ENCODE measurements around the gene ATAT1. TPM values are rescaled to one million over a fixed set of nuclear protein-coding genes. Genes with fewer than 3 reads are reported as not detected.
"Not testable (repeated sequence)": the region's sequence is repeated elsewhere in the genome, so short reads cannot be mapped to it uniquely, and the experiment has no call there.

Gene ATAT1
- total RNA-seq, 2 donors from 2014 or later, result 11.5 to 15.9 TPM

GRCh38 chr6:30654798-30655742 is 28.4 kb downstream of the ATAT1 start:
- Histone ChIP-seq H3K27me3 (no peaks in the 10 kb centered on the region), H3K4me1 (no peaks in the 10 kb centered on the region), H3K4me3 (no peak overlapping the region), H3K36me3 (peaks cover 16% of the 10 kb centered on the region), H3K9ac (ENCODE audit: low read depth in 2 of 2, low read length in 2 of 2) (no peak overlapping the region), H3K27ac (no peak overlapping the region), H3K9me3 (no peaks in the 10 kb centered on the region)
- DNase-seq, result no peak
- TF ChIP-seq CTCF (IDR thresholded peaks at IDR 0.05), result no peak
- intact Hi-C loops (cut with DNase I), result no loop called here

GRCh38 chr6:30655743-30656094 is 29.0 kb downstream of the ATAT1 start:
- H3K4me1 ChIP-seq, result no peaks in the 10 kb centered on the region
- H3K9me3 ChIP-seq, result no peaks in the 10 kb centered on the region
- peaks cover 16% of the 10 kb centered on the region for H3K36me3 ChIP-seq
- H3K9ac ChIP-seq (ENCODE audit: low read depth in 2 of 2, low read length in 2 of 2), result no peak overlapping the region
- no peak overlapping the region for H3K4me3 ChIP-seq
- TF ChIP-seq CTCF (IDR thresholded peaks at IDR 0.05), result no peak
- no peak for DNase-seq
- H3K27ac ChIP-seq, result no peak overlapping the region
- intact Hi-C loops (cut with DNase I), result no loop called here
- H3K27me3 ChIP-seq, result no peaks in the 10 kb centered on the region

- Histone ChIP-seq H3K36me3 (peaks cover 19% of the 10 kb centered on the region), H3K4me3 (no peak overlapping the region), H3K27ac (no peak overlapping the region), H3K9me3 (no peaks in the 10 kb centered on the region), H3K9ac (ENCODE audit: low read depth in 2 of 2, low read length in 2 of 2) (no peak overlapping the region), H3K4me1 (no peaks in the 10 kb centered on the region), H3K27me3 (no peaks in the 10 kb centered on the region)
- intact Hi-C loops (cut with DNase I), result no loop called here
- no peak for TF ChIP-seq CTCF (IDR thresholded peaks at IDR 0.05)
- no peak for DNase-seq
Observed at GRCh38 chr6:30656513-30656912, 29.8 kb downstream of the ATAT1 start.

- Histone ChIP-seq H3K36me3 (peaks cover 24% of the 10 kb centered on the region), H3K4me3 (no peak overlapping the region), H3K27me3 (no peaks in the 10 kb centered on the region), H3K9me3 (no peaks in the 10 kb centered on the region), H3K27ac (no peak overlapping the region), H3K9ac (ENCODE audit: low read depth in 2 of 2, low read length in 2 of 2) (no peak overlapping the region), H3K4me1 (no peaks in the 10 kb centered on the region)
- no peak for TF ChIP-seq CTCF (IDR thresholded peaks at IDR 0.05)
- intact Hi-C loops (cut with DNase I), result no loop called here
- no peak for DNase-seq
Observed at GRCh38 chr6:30657454-30657853, 30.8 kb downstream of the ATAT1 start.

DNA sequence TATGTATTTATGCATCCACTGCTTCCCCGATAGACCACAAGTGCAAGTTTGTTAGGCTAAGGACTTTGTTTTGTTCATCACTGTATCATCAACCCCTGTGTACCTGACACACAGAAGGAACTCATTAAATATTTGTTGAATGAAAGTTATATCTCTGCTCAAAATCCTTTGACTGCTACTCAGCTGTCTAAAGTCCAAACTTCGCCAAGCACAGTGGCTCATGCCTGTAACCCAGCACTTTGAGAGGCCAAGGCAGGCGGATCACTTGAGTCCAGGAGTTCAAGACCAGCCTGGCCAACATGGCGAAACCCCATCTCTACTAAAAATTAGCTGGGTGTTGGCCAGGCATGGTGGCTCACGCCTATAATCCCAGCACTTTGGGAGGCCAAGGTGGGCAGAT is 31.2 kb downstream of the ATAT1 start:
- intact Hi-C loops (cut with DNase I); H3K9ac ChIP-seq (ENCODE audit: low read depth in 2 of 2, low read length in 2 of 2); H3K4me3 ChIP-seq; DNase-seq; H3K9me3 ChIP-seq; H3K4me1 ChIP-seq; H3K27ac ChIP-seq; H3K27me3 ChIP-seq: not testable (repeated sequence)
- H3K36me3 ChIP-seq, result peaks cover 24% of the 10 kb centered on the region
